NT2/D1 (cell line): ENCODE data around the gene SLC8B1.

Experiments
- YY1 ChIP-seq: IDR thresholded peaks from 2 replicates; pipeline ENCODE4 v1.6.1; 2011; ENCODE audit not compliant: insufficient read length, insufficient read depth
- ZNF274 ChIP-seq: IDR thresholded peaks from 2 replicates; pipeline ENCODE4 v1.6.1; 2011; ENCODE audit warnings: mild to moderate bottlenecking, low read depth, low read length

DNA sequence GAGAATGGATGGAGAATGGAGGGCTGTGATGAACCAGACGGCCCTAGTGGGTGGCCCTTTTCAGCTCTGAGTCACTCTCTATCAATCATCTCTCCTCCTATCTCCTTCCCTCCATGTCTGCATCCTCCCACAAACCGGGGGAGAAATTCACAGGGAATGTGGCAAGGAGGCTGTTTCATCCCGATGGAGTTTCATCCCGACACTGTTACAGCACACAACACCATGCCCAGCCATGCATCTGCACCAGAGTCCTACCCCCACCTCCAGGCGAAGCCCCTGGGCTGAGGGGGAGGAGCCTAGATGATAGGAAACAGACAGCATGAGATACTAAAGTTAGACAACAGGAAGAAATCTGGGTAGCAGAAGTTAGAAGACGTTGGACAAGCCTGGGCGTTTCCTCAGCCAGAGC lies 20.8 kb downstream of the SLC8B1 start:
- TF ChIP-seq YY1 = no peak
- no peak for TF ChIP-seq ZNF274
